GM23338 (cell line): ENCODE measurements around the gene ARRB1.
A peak's percentile ranks its signal among the peaks of the same experiment; 100 is the strongest.

Experiments used
- EZH2phosphoT487 ChIP-seq: fragments of 200-600 bp; sonication (generic); IDR thresholded peaks from one replicate; pipeline ENCODE4 v1.8.1; 2018; ENCODE audit warnings: antibody characterized with exemption; ENCODE audit not compliant: unreplicated experiment
- TF ChIP-seq, protein P1 (sequence below), 2 experiments: fragments of 200-600 bp in 1 of 2; sonication (generic) in 1 of 2; conservative IDR thresholded peaks; 2 replicates each; pipeline versions ENCODE4 v1.5.1 to v1.6.1; 2016 to 2017; ENCODE audit warnings: antibody characterized with exemption in 2 of 2, low read depth in 2 of 2, mild to moderate bottlenecking in 2 of 2, moderate library complexity in 1 of 2

DNA sequence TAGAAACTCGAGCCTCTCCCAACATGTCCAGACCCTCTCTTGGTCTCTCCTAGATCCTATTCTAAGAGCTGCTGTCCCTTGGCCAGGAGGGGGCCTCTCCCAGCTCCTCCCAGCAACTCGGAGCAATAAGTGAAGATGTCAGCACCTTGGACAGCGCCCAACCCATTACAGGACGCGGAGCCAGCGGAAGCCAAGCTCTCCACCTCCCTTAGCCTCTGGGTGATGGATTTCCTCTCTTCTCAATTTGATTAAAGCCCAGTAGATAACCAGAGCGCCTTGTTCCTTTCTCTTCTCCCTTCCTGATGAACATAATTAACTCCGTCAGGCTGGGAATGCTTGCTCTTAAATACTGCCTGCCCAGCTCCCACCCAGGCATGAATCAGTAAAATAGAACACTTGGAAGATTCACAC is 137.0 kb downstream of the ARRB1 start:
- TF ChIP-seq, protein P1, sequence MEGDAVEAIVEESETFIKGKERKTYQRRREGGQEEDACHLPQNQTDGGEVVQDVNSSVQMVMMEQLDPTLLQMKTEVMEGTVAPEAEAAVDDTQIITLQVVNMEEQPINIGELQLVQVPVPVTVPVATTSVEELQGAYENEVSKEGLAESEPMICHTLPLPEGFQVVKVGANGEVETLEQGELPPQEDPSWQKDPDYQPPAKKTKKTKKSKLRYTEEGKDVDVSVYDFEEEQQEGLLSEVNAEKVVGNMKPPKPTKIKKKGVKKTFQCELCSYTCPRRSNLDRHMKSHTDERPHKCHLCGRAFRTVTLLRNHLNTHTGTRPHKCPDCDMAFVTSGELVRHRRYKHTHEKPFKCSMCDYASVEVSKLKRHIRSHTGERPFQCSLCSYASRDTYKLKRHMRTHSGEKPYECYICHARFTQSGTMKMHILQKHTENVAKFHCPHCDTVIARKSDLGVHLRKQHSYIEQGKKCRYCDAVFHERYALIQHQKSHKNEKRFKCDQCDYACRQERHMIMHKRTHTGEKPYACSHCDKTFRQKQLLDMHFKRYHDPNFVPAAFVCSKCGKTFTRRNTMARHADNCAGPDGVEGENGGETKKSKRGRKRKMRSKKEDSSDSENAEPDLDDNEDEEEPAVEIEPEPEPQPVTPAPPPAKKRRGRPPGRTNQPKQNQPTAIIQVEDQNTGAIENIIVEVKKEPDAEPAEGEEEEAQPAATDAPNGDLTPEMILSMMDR (conservative IDR thresholded peaks at IDR 0.05; ENCODE audit: low read depth in 2 of 2) = peak; percentile 59 to 64
- TF ChIP-seq EZH2phosphoT487 = no peak
